Activated CD4-positive, alpha-beta T cell treated with anti-CD3 and anti-CD28 coated beads for 4 hours (primary cell): ENCODE results near the gene INHBE.
"Not testable (repeated sequence)": the region's sequence is repeated elsewhere in the genome, so short reads cannot be mapped to it uniquely, and the experiment has no call there.

Experiments used
- DNase-seq, 2 donors: peaks; one replicate each; pipeline ENCODE4 v3.0.0-alpha.2; 2020

Gene INHBE

GRCh38 chr12:57441846-57442427 is 13.2 kb upstream of the INHBE start:
- DNase-seq = no peak

GRCh38 chr12:57444337-57444736 is 10.8 kb upstream of the INHBE start:
- not testable (repeated sequence) for DNase-seq

- no peak for DNase-seq
Observed at GRCh38 chr12:57444744-57445143, 10.4 kb upstream of the INHBE start.

GRCh38 chr12:57446292-57446960 is 8.7 kb upstream of the INHBE start:
- no peak for DNase-seq

- no peak for DNase-seq
Observed at GRCh38 chr12:57448669-57449068, 6.4 kb upstream of the INHBE start.

GRCh38 chr12:57449375-57449774 is 5.7 kb upstream of the INHBE start:
- DNase-seq = no peak

GRCh38 chr12:57450057-57450456 is 5.0 kb upstream of the INHBE start:
- no peak for DNase-seq

GRCh38 chr12:57451233-57451778 is 3.8 kb upstream of the INHBE start:
- no peak for DNase-seq

GRCh38 chr12:57452181-57452936 is 2.7 kb upstream of the INHBE start:
- no peak for DNase-seq

- peak; percentile 32 to 40 for DNase-seq
Observed at GRCh38 chr12:57452937-57453509, 2.1 kb upstream of the INHBE start.

GRCh38 chr12:57454213-57454565 is 918 bp upstream of the INHBE start:
- no peak for DNase-seq

GRCh38 chr12:57455374-57456144 is 452 bp downstream of the INHBE start:
- no peak for DNase-seq

- peak; percentile 55 to 56 for DNase-seq
Observed at GRCh38 chr12:57456145-57456700, 1.1 kb downstream of the INHBE start.

- no peak for DNase-seq
Observed at GRCh38 chr12:57456737-57457490, 1.8 kb downstream of the INHBE start.

- no peak for DNase-seq
Observed at GRCh38 chr12:57458665-57459054, 3.6 kb downstream of the INHBE start.

- peak; percentile 87 to 94 for DNase-seq
Observed at GRCh38 chr12:57459055-57459749, 4.1 kb downstream of the INHBE start.

- DNase-seq = no peak
Observed at GRCh38 chr12:57459750-57460467, 4.8 kb downstream of the INHBE start, which contains the start of gene GLI1. TSS of gene GLI1 (plus strand) at chr12:57459785. CDS start at chr12:57463692, 3,907 bp downstream.

GRCh38 chr12:57460468-57460784 is 5.3 kb downstream of the INHBE start:
- DNase-seq = no peak

GRCh38 chr12:57460841-57461275 is 5.8 kb downstream of the INHBE start:
- DNase-seq = no peak

- DNase-seq = peak in 1 of 2 donors; percentile 37
Observed at GRCh38 chr12:57461276-57461916, 6.3 kb downstream of the INHBE start.
